NCI-H460 (cell line): ENCODE data around the gene DONSON. TPM values are rescaled to one million over a fixed set of nuclear protein-coding genes. Genes with fewer than 3 reads are reported as not detected.

Experiments
- DNase-seq: peaks from one replicate; pipeline ENCODE4 v3.0.0-alpha.2; 2016; ENCODE audit warnings: low read depth; ENCODE audit errors: extremely low read depth
- total RNA-seq: library from RNA; depleted of rRNA; stranded (reverse); fragments of >200 nt; shearing (Covaris generic); gene quantifications from 2 replicates; pipeline ENCODE4 v1.2.3, GENCODE V29; 2014

DONSON gene
- total RNA-seq, 1 experiment from 2014 or later = 18.0 TPM

DNA sequence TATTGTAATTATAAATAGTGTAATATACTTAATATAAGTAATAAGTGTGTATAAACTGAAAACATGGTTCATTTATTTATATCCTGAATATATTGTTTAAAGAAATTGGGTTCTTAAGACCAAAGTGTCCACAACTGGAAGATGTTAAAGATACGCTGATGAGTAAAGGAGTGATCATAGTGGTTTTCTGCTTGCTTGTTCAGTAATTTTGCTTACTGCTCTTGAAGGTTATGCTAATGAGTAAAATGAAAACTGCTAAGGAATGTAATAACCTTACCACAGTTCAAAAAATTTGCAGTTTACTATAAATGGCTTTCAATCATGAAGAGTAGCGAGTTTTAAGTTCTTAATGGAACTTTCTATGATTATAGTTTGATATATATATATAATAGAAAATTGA lies 22.0 kb downstream of the DONSON start:
- no peak for DNase-seq

DNA sequence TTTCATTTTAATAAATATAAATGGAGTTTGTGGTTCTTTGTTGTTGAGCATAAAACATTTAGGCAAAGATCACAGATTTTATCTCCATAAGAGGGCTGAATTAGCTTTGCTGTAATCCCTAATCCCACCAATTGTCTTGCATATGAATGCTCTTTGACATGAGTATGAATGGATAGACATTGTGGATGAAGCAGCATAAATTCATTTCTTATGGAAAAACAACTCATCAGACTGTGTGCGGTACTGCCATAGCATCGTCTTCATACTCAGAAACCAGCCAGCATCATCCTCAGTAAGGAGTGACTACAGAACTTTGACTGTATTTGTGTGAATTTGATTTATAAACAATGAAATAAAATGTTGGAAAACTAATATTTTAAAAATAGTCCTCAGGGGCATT lies 26.1 kb downstream of the DONSON start:
- no peak for DNase-seq

DNA sequence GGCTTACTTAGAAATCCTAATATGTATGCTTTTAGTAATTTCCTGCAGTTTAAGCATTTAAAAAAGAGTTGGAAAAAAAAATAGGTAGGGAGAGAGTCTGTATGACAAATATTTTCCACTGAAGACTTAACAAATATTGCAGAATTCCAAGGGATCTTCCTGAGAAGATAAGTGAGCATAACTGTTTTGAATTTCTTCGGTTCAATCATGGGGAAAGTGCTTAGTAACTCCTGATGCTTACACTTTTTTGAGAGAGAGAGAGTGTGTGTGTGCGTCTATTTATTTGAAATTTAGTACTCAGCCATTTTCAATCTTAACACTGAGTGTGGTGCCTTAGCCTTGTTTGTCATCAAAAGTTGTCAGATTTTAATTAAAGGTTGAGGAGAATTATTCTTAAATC lies 27.1 kb downstream of the DONSON start:
- no peak for DNase-seq

DNA sequence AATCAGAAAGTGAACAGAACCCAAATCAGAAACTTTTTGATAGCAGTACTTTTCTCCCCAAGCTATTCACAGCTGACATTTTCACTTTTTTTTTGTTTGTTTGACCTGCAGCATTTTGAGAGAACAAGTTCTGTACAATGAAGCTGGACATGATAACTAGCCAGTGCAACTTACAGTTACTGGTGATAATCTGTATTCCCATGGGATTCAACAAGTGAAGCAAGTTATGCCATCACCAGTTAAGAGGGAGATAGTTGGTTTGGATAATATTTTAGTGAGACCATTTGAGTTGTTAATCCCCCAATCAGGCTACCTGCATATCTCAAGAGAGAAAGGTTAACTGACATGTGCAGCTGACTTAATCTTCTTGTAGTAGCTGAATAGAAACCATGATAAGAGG lies 27.5 kb downstream of the DONSON start:
- no peak for DNase-seq

DNA sequence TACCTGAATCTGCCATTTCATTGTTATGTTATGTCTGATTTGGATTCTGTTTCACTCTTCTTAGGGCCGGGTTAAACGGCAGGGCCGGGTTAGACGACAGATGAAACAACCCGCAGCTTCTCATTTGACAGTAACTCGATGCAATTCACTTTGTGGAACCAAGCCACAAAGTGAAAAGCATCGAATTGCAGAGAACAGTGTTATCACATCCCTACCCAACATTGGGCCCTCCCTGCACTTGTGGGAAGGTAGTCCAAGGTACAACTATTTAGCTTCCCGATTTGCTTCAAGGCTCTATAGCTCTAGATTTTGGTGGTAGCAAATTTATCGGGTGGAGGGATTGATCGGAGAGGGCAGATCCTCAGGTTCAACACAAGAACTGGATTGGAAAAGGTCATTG lies 28.7 kb downstream of the DONSON start:
- DNase-seq = no peak

DNA sequence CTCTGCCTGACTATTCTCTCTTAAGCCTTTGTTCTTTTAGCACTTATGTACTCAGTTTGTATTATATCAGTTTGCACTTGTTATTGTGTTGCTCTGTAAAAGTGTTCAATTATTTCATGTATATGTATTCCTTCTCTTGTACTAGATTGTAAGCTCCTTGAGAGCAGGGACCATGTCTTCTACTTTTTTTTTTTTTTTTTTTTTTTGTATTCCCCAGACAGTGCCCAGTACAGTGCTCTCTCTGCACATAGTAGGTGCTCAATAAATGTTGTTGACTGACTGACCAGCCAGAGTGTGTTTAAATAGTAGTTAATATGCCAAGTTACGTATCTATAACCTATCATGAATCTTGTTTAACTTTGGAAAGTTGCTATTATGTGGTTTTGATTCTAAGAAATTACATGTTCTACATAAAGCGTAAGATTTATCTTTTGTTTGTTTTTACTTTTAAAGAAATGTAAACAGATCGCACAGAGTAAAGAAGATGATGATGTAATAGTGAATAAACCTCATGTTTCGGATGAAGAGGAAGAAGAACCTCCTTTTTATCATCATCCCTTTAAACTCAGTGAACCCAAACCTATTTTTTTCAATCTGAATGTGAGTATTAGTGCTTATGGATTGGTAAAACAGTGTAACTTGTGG lies 29.6 kb downstream of the DONSON start:
- DNase-seq = no peak

DNA sequence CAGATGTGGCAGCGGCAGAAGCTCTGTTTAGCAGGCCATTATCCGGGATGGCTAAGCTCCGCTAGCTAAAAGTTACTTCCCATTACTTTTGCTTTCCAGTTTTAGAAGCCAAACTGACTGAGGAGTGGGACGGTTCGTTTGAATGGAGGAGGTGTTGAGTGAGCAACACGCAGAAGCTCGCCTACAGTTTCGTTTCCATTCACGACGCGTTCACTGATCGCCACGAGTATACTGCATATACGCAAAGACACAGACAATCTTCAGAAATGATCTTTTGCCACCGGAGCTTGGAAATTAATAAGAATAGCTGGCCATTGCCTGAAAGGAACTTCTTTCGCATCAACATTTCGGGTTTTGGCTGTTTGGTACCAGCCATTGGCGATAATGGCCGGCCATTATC lies 31.0 kb downstream of the DONSON start:
- DNase-seq = no peak

DNA sequence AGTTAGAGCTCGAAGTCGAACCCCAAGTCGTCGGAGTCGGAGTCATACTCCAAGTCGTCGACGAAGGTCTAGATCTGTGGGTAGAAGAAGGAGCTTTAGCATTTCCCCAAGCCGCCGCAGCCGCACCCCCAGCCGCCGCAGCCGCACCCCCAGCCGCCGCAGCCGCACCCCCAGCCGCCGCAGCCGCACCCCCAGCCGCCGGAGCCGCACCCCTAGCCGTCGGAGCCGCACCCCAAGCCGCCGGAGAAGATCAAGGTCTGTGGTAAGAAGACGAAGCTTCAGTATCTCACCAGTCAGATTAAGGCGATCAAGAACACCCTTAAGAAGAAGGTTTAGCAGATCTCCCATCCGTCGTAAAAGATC lies 33.5 kb downstream of the DONSON start:
- DNase-seq = no peak

DNA sequence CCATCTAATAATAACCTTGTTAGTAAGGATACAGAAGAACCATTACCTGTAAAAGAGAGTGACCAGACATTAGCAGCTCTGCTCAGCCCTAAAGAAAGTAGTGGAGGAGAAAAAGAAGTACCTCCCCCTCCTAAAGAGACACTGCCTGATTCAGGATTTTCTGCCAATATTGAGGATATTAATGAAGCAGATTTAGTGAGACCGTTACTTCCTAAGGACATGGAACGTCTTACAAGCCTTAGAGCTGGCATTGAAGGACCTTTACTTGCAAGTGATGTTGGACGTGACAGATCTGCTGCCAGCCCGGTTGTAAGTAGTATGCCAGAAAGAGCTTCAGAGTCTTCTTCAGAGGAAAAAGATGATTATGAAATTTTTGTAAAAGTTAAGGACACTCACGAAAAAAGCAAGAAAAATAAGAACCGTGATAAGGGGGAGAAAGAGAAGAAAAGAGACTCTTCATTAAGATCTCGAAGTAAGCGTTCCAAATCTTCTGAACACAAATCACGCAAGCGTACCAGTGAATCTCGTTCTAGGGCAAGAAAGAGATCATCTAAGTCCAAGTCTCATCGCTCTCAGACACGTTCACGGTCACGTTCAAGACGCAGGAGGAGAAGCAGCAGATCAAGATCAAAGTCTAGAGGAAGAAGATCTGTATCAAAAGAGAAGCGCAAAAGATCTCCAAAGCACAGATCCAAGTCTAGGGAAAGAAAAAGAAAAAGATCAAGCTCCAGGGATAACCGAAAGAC lies 34.1 kb downstream of the DONSON start:
- DNase-seq = no peak

DNA sequence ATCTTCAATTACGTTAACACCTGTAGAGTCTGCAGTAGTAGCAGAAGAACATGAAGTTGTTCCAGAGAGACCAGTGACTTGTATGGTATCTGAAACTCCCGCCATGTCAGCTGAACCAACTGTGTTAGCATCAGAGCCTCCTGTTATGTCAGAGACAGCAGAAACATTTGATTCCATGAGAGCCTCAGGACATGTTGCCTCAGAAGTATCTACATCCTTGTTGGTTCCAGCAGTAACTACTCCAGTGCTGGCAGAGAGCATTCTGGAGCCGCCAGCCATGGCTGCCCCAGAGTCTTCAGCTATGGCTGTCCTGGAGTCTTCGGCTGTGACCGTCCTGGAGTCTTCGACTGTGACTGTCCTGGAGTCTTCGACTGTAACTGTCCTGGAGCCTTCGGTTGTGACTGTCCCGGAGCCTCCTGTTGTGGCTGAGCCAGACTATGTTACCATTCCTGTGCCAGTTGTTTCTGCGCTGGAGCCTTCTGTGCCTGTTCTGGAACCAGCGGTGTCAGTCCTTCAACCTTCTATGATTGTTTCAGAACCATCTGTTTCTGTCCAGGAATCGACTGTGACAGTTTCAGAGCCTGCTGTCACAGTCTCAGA lies 35.4 kb downstream of the DONSON start:
- DNase-seq = no peak

DNA sequence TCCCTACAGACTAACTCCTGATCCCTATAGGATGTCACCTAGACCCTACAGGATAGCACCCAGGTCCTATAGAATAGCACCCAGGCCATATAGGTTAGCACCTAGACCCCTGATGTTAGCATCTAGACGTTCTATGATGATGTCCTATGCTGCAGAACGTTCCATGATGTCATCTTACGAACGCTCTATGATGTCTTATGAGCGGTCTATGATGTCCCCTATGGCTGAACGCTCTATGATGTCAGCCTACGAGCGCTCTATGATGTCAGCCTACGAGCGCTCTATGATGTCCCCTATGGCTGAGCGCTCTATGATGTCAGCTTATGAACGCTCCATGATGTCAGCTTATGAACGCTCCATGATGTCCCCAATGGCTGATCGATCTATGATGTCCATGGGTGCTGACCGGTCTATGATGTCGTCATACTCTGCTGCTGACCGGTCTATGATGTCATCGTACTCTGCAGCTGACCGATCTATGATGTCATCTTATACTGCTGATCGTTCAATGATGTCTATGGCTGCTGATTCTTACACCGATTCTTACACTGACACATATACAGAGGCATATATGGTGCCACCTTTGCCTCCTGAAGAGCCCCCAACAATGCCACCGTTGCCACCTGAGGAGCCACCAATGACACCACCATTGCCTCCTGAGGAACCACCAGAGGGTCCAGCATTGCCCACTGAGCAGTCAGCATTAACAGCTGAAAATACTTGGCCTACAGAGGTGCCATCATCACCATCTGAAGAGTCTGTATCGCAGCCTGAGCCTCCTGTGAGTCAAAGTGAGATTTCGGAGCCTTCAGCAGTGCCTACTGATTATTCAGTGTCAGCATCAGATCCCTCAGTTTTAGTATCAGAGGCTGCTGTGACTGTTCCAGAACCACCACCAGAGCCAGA lies 36.1 kb downstream of the DONSON start:
- no peak for DNase-seq

DNA sequence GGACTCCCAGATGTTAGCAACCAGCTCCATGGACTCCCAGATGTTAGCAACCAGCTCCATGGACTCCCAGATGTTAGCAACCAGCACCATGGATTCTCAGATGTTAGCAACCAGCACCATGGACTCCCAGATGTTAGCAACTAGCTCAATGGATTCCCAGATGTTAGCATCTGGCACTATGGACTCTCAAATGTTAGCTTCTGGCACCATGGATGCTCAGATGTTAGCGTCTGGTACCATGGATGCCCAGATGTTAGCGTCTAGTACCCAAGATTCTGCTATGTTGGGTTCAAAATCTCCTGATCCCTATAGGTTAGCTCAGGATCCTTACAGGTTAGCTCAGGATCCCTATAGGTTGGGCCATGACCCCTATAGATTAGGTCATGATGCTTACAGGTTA lies 36.8 kb downstream of the DONSON start:
- DNase-seq = no peak

DNA sequence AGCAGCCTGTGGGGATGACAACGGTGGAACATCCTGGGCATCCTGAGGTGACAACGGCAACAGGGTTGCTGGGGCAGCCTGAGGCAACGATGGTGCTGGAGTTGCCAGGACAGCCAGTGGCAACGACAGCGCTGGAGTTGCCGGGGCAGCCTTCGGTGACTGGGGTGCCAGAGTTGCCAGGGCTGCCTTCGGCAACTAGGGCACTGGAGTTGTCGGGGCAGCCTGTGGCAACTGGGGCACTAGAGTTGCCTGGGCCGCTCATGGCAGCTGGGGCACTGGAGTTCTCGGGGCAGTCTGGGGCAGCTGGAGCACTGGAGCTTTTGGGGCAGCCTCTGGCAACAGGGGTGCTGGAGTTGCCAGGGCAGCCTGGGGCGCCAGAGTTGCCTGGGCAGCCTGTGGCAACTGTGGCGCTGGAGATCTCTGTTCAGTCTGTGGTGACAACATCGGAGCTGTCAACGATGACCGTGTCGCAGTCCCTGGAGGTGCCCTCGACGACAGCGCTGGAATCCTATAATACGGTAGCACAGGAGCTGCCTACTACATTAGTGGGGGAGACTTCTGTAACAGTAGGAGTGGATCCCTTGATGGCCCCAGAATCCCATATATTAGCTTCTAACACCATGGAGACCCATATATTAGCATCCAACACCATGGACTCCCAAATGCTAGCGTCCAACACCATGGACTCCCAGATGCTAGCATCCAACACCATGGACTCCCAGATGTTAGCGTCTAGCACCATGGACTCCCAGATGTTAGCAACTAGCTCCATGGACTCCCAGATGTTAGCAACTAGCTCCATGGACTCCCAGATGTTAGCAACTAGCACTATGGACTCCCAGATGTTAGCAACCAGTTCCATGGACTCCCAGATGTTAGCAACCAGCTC lies 37.5 kb downstream of the DONSON start:
- DNase-seq = no peak

DNA sequence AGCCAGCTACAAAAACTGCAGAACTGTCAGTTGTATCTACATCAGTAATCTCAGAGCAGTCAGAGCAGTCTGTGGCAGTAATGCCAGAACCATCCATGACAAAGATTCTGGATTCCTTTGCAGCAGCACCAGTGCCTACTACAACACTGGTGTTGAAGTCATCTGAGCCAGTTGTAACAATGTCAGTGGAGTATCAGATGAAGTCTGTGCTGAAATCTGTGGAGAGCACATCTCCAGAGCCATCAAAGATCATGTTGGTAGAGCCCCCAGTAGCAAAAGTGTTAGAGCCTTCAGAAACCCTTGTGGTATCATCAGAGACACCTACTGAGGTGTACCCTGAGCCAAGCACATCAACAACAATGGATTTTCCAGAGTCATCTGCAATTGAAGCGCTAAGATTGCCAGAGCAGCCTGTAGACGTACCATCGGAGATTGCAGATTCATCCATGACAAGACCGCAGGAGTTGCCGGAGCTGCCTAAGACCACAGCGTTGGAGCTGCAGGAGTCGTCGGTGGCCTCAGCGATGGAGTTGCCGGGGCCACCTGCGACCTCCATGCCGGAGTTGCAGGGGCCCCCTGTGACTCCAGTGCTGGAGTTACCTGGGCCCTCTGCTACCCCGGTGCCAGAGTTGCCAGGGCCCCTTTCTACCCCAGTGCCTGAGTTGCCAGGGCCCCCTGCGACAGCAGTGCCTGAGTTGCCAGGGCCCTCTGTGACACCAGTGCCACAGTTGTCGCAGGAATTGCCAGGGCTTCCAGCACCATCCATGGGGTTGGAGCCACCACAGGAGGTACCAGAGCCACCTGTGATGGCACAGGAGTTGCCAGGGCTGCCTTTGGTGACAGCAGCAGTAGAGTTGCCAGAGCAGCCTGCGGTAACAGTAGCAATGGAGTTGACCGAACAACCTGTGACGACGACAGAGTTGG lies 38.4 kb downstream of the DONSON start:
- no peak for DNase-seq

DNA sequence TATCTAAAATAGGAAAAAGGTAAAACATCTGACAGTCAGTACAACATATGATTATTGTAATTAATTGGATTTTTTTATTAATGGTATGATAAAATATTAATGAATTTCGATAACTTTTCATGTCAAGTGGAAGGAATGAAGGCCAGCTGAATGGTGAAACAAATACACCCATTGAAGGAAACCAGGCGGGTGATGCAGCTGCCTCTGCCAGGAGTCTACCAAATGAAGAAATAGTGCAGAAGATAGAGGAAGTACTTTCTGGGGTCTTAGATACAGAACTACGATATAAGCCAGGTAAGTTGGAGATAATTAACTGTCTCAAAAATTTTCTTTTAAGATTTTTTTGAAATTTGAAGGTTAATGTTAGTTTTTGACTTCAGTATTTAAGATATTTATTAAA lies 42.4 kb downstream of the DONSON start:
- no peak for DNase-seq

DNA sequence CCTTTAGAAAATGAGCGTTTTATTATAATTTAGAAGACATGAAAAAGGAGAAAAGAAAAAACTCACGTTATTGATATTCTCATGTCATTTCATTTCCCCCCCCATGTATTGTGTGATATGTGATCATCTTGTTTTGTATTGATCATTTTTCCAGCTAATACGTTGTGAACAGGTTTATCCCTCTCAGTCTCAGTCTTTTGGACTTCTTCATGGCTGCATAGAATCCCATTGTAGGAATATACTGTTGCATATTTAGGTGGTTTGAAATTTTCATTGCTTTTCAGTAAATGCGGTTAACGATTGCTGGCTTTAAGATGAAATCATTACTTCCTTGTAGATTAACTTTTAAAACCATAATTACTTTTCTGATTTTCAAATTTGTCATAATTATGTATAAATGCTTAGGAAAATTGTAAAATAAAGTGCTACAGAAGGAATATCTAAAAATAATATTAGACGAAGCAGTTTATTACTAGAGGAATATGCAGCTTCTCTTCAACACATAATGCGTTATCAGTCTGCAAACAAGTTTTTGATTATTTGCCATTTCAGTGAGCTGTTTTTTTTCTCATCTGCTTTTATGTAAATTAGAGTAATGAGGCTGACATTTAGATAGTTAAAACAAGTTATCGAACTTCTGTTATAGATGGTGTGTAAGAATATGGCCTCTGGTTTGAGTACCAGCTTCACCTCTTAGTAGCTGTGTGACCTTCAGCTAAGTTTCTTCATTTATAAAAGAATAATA lies 43.9 kb downstream of the DONSON start:
- DNase-seq = no peak

DNA sequence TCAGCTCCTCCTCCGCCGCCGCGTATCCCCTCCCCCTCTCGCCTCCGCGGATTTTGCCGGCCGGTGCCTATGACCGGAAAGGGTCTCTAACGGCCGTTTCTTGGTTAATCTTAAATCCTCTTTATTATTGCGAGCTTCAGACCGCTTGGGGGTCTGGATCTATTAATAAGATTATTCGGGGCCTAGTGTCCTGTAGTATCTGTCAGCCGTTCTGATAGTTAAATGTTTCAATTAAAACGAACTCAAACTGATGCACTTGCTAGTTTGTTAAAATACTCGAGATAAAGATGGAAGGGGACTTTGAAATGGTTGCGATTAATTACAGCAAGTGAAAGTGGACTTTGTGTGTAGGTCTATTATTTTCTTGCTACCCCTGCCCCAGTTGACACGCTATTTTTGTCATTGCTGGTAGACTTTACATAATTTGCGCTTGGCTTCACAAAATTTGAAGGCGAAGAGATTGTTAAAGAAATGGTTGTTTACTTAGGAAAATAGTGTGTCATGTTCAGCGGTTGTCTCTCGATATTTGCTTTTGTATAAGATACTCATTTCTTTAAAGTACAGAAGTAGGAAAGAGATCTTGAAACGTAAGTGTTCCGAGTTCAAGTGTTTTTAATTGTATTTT lies 44.9 kb downstream of the DONSON start:
- no peak for DNase-seq
